GM18858 (cell line): Measurements from ENCODE around the gene MED28.
"Not testable (repeated sequence)": the region's sequence is repeated elsewhere in the genome, so short reads cannot be mapped to it uniquely, and the experiment has no call there.

ENCODE experiments used
- ATAC-seq: cut with Tn5 transposase; IDR thresholded peaks from one replicate; pipeline ENCODE4 v1.9.1; 2021; ENCODE audit not compliant: unreplicated experiment

Gene MED28

GRCh38 chr4:17614416-17615299 is at the start of gene MED28:
Gene MED28 (plus strand): TSS chr4:17614641. CDS start chr4:17614655, 14 bp downstream.
- ATAC-seq = peak; percentile 93

GRCh38 chr4:17565846-17566245 is 48.6 kb upstream of the MED28 start:
- no peak for ATAC-seq

- ATAC-seq = no peak
Measured at GRCh38 chr4:17567271-17567670, 47.2 kb upstream of the MED28 start.

- ATAC-seq = no peak
Measured at GRCh38 chr4:17574206-17574605, 40.2 kb upstream of the MED28 start.

GRCh38 chr4:17575177-17575576 is 39.3 kb upstream of the MED28 start:
- ATAC-seq = not testable (repeated sequence)

- ATAC-seq = peak; percentile 71
Measured at GRCh38 chr4:17576932-17577664, 37.3 kb upstream of the MED28 start, which contains the start of gene LAP3. Gene LAP3 (plus strand): TSS chr4:17577198. CDS start chr4:17577466, 268 bp downstream.

- ATAC-seq = peak; percentile 0
Measured at GRCh38 chr4:17577665-17578481, 36.6 kb upstream of the MED28 start.

GRCh38 chr4:17578482-17578891 is 36.0 kb upstream of the MED28 start:
- ATAC-seq = peak; percentile 37

GRCh38 chr4:17580969-17581368 is 33.5 kb upstream of the MED28 start:
- ATAC-seq = no peak

- no peak for ATAC-seq
Measured at GRCh38 chr4:17583276-17583675, 31.2 kb upstream of the MED28 start.

- no peak for ATAC-seq
Measured at GRCh38 chr4:17583941-17584340, 30.5 kb upstream of the MED28 start.

GRCh38 chr4:17584521-17585213 is 29.8 kb upstream of the MED28 start:
- no peak for ATAC-seq

GRCh38 chr4:17587094-17587822 is 27.2 kb upstream of the MED28 start:
- no peak for ATAC-seq

- no peak for ATAC-seq
Measured at GRCh38 chr4:17589355-17589754, 25.1 kb upstream of the MED28 start.

- ATAC-seq = peak; percentile 86
Measured at GRCh38 chr4:17595471-17596005, 18.9 kb upstream of the MED28 start.

GRCh38 chr4:17597517-17597916 is 16.9 kb upstream of the MED28 start:
- ATAC-seq = no peak

GRCh38 chr4:17599826-17600225 is 14.6 kb upstream of the MED28 start:
- ATAC-seq = no peak

GRCh38 chr4:17605236-17605635 is 9.2 kb upstream of the MED28 start:
- no peak for ATAC-seq

- peak; percentile 26 for ATAC-seq
Measured at GRCh38 chr4:17613761-17614415, 553 bp upstream of the MED28 start.
